Smooth muscle cell (in vitro differentiated cells): ENCODE results near the gene ACRV1. TPM values are rescaled to one million over a fixed set of nuclear protein-coding genes. Genes with fewer than 3 reads are reported as not detected.

Experiments
- DNase-seq: peaks from one replicate; lab custom pipeline; 2025; ENCODE audit not compliant: unreplicated experiment; lab: John Stamatoyannopoulos, UW
- H2AFZ ChIP-seq: fragments of 200-600 bp; sonication (generic); 2 replicates; pipeline ENCODE4 v1.6.0; 2016; ENCODE audit warnings: antibody characterized with exemption, low read depth, mild to moderate bottlenecking
- H3F3A ChIP-seq: fragments of 200-600 bp; sonication (generic); 2 replicates; pipeline ENCODE4 v1.6.0; 2017; ENCODE audit warnings: antibody characterized with exemption, low read depth
- H3K27ac ChIP-seq: fragments of 200-600 bp; sonication (generic); 2 replicates; pipeline ENCODE4 v1.5.1; 2016; ENCODE audit warnings: low read depth, mild to moderate bottlenecking
- H3K27me3 ChIP-seq: fragments of 200-600 bp; sonication (generic); 2 replicates; pipeline ENCODE4 v1.6.1; 2016; ENCODE audit warnings: low read depth, mild to moderate bottlenecking
- H3K36me3 ChIP-seq: fragments of 200-600 bp; sonication (generic); 2 replicates; pipeline ENCODE4 v1.5.1; 2016; ENCODE audit warnings: low read depth
- H3K4me1 ChIP-seq: fragments of 200-600 bp; sonication (generic); 2 replicates; pipeline ENCODE4 v1.5.1; 2016; ENCODE audit warnings: low read depth
- H3K4me2 ChIP-seq: fragments of 200-600 bp; sonication (generic); 2 replicates; pipeline ENCODE4 v1.6.0; 2016; ENCODE audit warnings: mild to moderate bottlenecking
- H3K4me3 ChIP-seq: fragments of 200-600 bp; sonication (generic); 2 replicates; pipeline ENCODE4 v1.5.1; 2016; ENCODE audit warnings: mild to moderate bottlenecking
- H3K79me2 ChIP-seq: fragments of 200-600 bp; sonication (generic); 2 replicates; pipeline ENCODE4 v1.6.0; 2016; ENCODE audit warnings: low read depth, mild to moderate bottlenecking
- H3K9ac ChIP-seq: fragments of 200-600 bp; sonication (generic); 2 replicates; pipeline ENCODE4 v1.6.0; 2016; ENCODE audit warnings: low read depth
- H3K9me3 ChIP-seq: fragments of 200-600 bp; sonication (generic); replicated peaks from 2 replicates; pipeline ENCODE4 v1.5.1; 2016; ENCODE audit warnings: low read depth
- H4K20me1 ChIP-seq: fragments of 200-600 bp; sonication (generic); 2 replicates; pipeline ENCODE4 v1.6.0; 2016; ENCODE audit warnings: low read depth
- CTCF ChIP-seq: fragments of 200-600 bp; sonication (generic); IDR thresholded peaks from 2 replicates; pipeline ENCODE4 v1.5.1; 2017; ENCODE audit warnings: borderline replicate concordance, mild to moderate bottlenecking, antibody characterized with exemption; ENCODE audit not compliant: insufficient read depth, poor library complexity, severe bottlenecking
- WGBS: methylation state at CpG from one replicate; pipeline ENCODE4 v1.1.7; 2016; ENCODE audit warnings: low lambda C conversion rate; 5-methylcytosine and 5-hydroxymethylcytosine counted together
- polyA plus RNA-seq: library from polyadenylated mRNA; unstranded; fragments of >200 nt; fragmentation: Nextera tagmentation; extraction: Ambion mirVana; gene quantifications from 2 replicates; pipeline ENCODE4 v1.2.1, GENCODE V29; 2016
- small RNA-seq: library from RNA; depleted of rRNA; stranded (forward); fragments of <200 nt; gene quantifications from one replicate; pipeline ENCODE3, GENCODE V24; 2014
- total RNA-seq: library from RNA; depleted of rRNA; stranded (reverse); fragments of >200 nt; gene quantifications from 2 replicates; pipeline ENCODE4 v1.2.3, GENCODE V29; 2014

The ACRV1 gene
- total and polyA plus RNA-seq, 2 experiments from 2014 or later: 0.25 TPM; not detected in 1

- WGBS: 85% methylated on average over 9 of the region's 9 CpGs
- Histone ChIP-seq H3K9ac (peak within 1 kb of the TSS; percentile 81), H3K27me3 (no peaks in the 10 kb centered on the region), H3K9me3 (no peaks in the 10 kb centered on the region), H3K4me3 (peak within 1 kb of the TSS; percentile 65), H2AFZ (peak within 1 kb of the TSS; percentile 93), H3F3A (peaks cover 20% of the 10 kb centered on the region), H4K20me1 (no peaks in the 10 kb centered on the region), H3K4me2 (peak within 1 kb of the TSS; percentile 93), H3K27ac (peak within 1 kb of the TSS; percentile 82), H3K36me3 (peaks cover 8% of the 10 kb centered on the region), H3K4me1 (peaks cover 14% of the 10 kb centered on the region), H3K79me2 (peaks cover 12% of the 10 kb centered on the region)
- no peak for DNase-seq
- no peak for TF ChIP-seq CTCF
These were observed 55.9 kb downstream of the ACRV1 start, which contains the start of gene CHEK1 for GRCh38 chr11:125624756-125625213. TSS of gene CHEK1 (plus strand) at chr11:125625163. CDS start at chr11:125626769, 1,606 bp downstream.

GRCh38 chr11:125623064-125623463 is 57.6 kb downstream of the ACRV1 start:
- H3K4me3 ChIP-seq: no peak overlapping the region

GRCh38 chr11:125621995-125622394 is 58.7 kb downstream of the ACRV1 start:
- Histone ChIP-seq H3K36me3 (peaks cover 25% of the 10 kb centered on the region), H3K4me2 (no peak overlapping the region)
- no peak for DNase-seq

More at GRCh38 chr11:125623064-125623463, 57.6 kb downstream of the ACRV1 start:
- Histone ChIP-seq H3K27me3 (no peaks in the 10 kb centered on the region), H3K27ac (peak overlapping the region; percentile 82), H3K79me2 (peaks cover 11% of the 10 kb centered on the region), H3F3A (peaks cover 21% of the 10 kb centered on the region), H3K4me2 (no peak overlapping the region), H3K9me3 (no peaks in the 10 kb centered on the region), H4K20me1 (no peaks in the 10 kb centered on the region), H3K4me1 (peaks cover 14% of the 10 kb centered on the region), H3K9ac (no peak overlapping the region), H3K36me3 (peaks cover 22% of the 10 kb centered on the region), H2AFZ (no peak overlapping the region)
- 90% methylated on average over 1 of the region's 1 CpG for WGBS
- no peak for DNase-seq
- no peak for TF ChIP-seq CTCF

More at GRCh38 chr11:125621995-125622394, 58.7 kb downstream of the ACRV1 start:
- Histone ChIP-seq H3K9me3 (no peaks in the 10 kb centered on the region), H3K27ac (peak overlapping the region; percentile 30), H3F3A (peaks cover 21% of the 10 kb centered on the region), H3K79me2 (peaks cover under 1% of the 10 kb centered on the region), H4K20me1 (no peaks in the 10 kb centered on the region), H3K4me3 (no peak overlapping the region), H2AFZ (no peak overlapping the region), H3K27me3 (no peaks in the 10 kb centered on the region), H3K9ac (no peak overlapping the region), H3K4me1 (peaks cover 5% of the 10 kb centered on the region)
- WGBS: 76% methylated on average over 2 of the region's 2 CpGs
- no peak for TF ChIP-seq CTCF

Small RNA genes lying within 50 kb of the gene (small RNA-seq; reads per million reads assigned to genes)
- gene RNU2-35P: 0.18 reads per million

Other genes with a start within 250 kb of the ACRV1 start
- gene FEZ1, start 184.6 kb downstream of the ACRV1 start, total RNA-seq: 34.1 and 58.3 TPM in 2 replicates
- gene FEZ1, start 184.6 kb downstream of the ACRV1 start, polyA plus RNA-seq: 48.6 and 64.2 TPM in 2 replicates
- 124 and 130 TPM in 2 replicates for gene EI24, start 111.4 kb downstream of the ACRV1 start, total RNA-seq
- gene EI24, start 111.4 kb downstream of the ACRV1 start, polyA plus RNA-seq: 154 and 158 TPM in 2 replicates
- 241 and 302 TPM in 2 replicates for gene STT3A, start 88.0 kb downstream of the ACRV1 start, total RNA-seq
- gene STT3A, start 88.0 kb downstream of the ACRV1 start, polyA plus RNA-seq: 184 and 216 TPM in 2 replicates
- 24.5 and 27.6 TPM in 2 replicates for gene CHEK1, start 55.7 kb downstream of the ACRV1 start, total RNA-seq
- gene CHEK1, start 55.7 kb downstream of the ACRV1 start, polyA plus RNA-seq: 18.3 and 18.4 TPM in 2 replicates
- not detected in 2 replicates for gene PATE1, start 65.4 kb upstream of the ACRV1 start, total RNA-seq
- not detected in 2 replicates for gene PATE1, start 65.4 kb upstream of the ACRV1 start, polyA plus RNA-seq
- not detected in 2 replicates for gene PATE2, start 98.0 kb upstream of the ACRV1 start, total RNA-seq
- gene PATE2, start 98.0 kb upstream of the ACRV1 start, polyA plus RNA-seq: 0.37 TPM in 1 of 2 replicates, not detected in the other
- gene PATE3, start 107.3 kb upstream of the ACRV1 start, total RNA-seq: not detected in 2 replicates
- not detected in 2 replicates for gene PATE3, start 107.3 kb upstream of the ACRV1 start, polyA plus RNA-seq
- not detected in 2 replicates for gene PATE4, start 152.5 kb upstream of the ACRV1 start, total RNA-seq
- gene PATE4, start 152.5 kb upstream of the ACRV1 start, polyA plus RNA-seq: not detected in 2 replicates
- gene HYLS1, start 206.8 kb upstream of the ACRV1 start, total RNA-seq: 2.3 and 6.4 TPM in 2 replicates
- 2.6 and 4.1 TPM in 2 replicates for gene HYLS1, start 206.8 kb upstream of the ACRV1 start, polyA plus RNA-seq
- gene PUS3, start 222.4 kb upstream of the ACRV1 start, total RNA-seq: 10.9 and 20.3 TPM in 2 replicates
- gene PUS3, start 222.4 kb upstream of the ACRV1 start, polyA plus RNA-seq: 9.9 and 12.2 TPM in 2 replicates
- 0.09 TPM in 1 of 2 replicates, not detected in the other for gene DDX25, start 223.7 kb upstream of the ACRV1 start, total RNA-seq
- gene DDX25, start 223.7 kb upstream of the ACRV1 start, polyA plus RNA-seq: 0.12 TPM in 1 of 2 replicates, not detected in the other